GM12892 (cell line): ENCODE results near the gene ADAMTSL2.

ENCODE experiments used
- DNase-seq: peaks from one replicate; pipeline ENCODE4 v3.0.0; 2011; ENCODE audit not compliant: insufficient read length
- FAIRE-seq: peaks from 2 replicates; lab custom pipeline; 2011; peaks lifted over from hg19 to GRCh38; lab: Jason Lieb, UNC
- POLR2A ChIP-seq: IDR thresholded peaks from 2 replicates; pipeline ENCODE4 v1.6.1; 2011; ENCODE audit warnings: low read depth, low read length, control low read depth
- POLR2AphosphoS5 ChIP-seq: IDR thresholded peaks from 2 replicates; pipeline ENCODE4 v1.6.1; 2011; ENCODE audit warnings: low read depth, low read length, control low read depth
- TAF1 ChIP-seq: IDR thresholded peaks from 2 replicates; pipeline ENCODE4 v1.6.1; 2011; ENCODE audit warnings: low read depth, mild to moderate bottlenecking, control low read depth, low read length, borderline replicate concordance

Gene ADAMTSL2

GRCh38 chr9:133529874-133530273 is 4.6 kb upstream of the ADAMTSL2 start:
- FAIRE-seq (no peak), DNase-seq (no peak)
- no peak for TF ChIP-seq TAF1
- no peak for TF ChIP-seq POLR2AphosphoS5
- no peak for TF ChIP-seq POLR2A

GRCh38 chr9:133531293-133531692 is 3.2 kb upstream of the ADAMTSL2 start:
- DNase-seq (no peak), FAIRE-seq (no peak)
- TF ChIP-seq POLR2A, result no peak
- TF ChIP-seq TAF1, result no peak
- no peak for TF ChIP-seq POLR2AphosphoS5

- TF ChIP-seq POLR2AphosphoS5, result no peak
- no peak for TF ChIP-seq TAF1
- TF ChIP-seq POLR2A, result no peak
- DNase-seq (peak; percentile 61), FAIRE-seq (peak; percentile 85)
Observed at GRCh38 chr9:133532937-133533668, 1.4 kb upstream of the ADAMTSL2 start.

GRCh38 chr9:133533857-133534256 is 647 bp upstream of the ADAMTSL2 start:
- TF ChIP-seq TAF1, result no peak
- TF ChIP-seq POLR2AphosphoS5, result no peak
- no peak for TF ChIP-seq POLR2A
- FAIRE-seq, result no peak
- DNase-seq, result no peak

- DNase-seq (no peak), FAIRE-seq (no peak)
- TF ChIP-seq POLR2A (no peak), POLR2AphosphoS5 (no peak), TAF1 (no peak)
Observed at GRCh38 chr9:133535306-133535877, 888 bp downstream of the ADAMTSL2 start.

- no peak for DNase-seq
- FAIRE-seq, result no peak
- no peak for TF ChIP-seq POLR2A
- TF ChIP-seq TAF1, result no peak
- no peak for TF ChIP-seq POLR2AphosphoS5
Observed at GRCh38 chr9:133536080-133536479, 1.6 kb downstream of the ADAMTSL2 start.

GRCh38 chr9:133536536-133536935 is 2.0 kb downstream of the ADAMTSL2 start:
- TF ChIP-seq POLR2A, result no peak
- TF ChIP-seq POLR2AphosphoS5, result no peak
- no peak for TF ChIP-seq TAF1
- FAIRE-seq (no peak), DNase-seq (no peak)

GRCh38 chr9:133537257-133537656 is 2.8 kb downstream of the ADAMTSL2 start:
- DNase-seq (no peak), FAIRE-seq (no peak)
- no peak for TF ChIP-seq TAF1
- TF ChIP-seq POLR2AphosphoS5, result no peak
- TF ChIP-seq POLR2A, result no peak

- FAIRE-seq (no peak), DNase-seq (no peak)
- no peak for TF ChIP-seq POLR2A
- no peak for TF ChIP-seq POLR2AphosphoS5
- no peak for TF ChIP-seq TAF1
Observed at GRCh38 chr9:133538176-133538575, 3.7 kb downstream of the ADAMTSL2 start.

GRCh38 chr9:133538851-133539833 is 4.6 kb downstream of the ADAMTSL2 start:
- FAIRE-seq (no peak), DNase-seq (no peak)
- TF ChIP-seq POLR2AphosphoS5 (no peak), TAF1 (no peak), POLR2A (no peak)

GRCh38 chr9:133539991-133540697 is 5.6 kb downstream of the ADAMTSL2 start:
- TF ChIP-seq POLR2AphosphoS5, result no peak
- no peak for TF ChIP-seq TAF1
- TF ChIP-seq POLR2A, result no peak
- FAIRE-seq (no peak), DNase-seq (no peak)
